Mucosa of descending colon (tissue), 3 donors: ENCODE data around the gene MYO18B. TPM values are rescaled to one million over a fixed set of nuclear protein-coding genes. Genes with fewer than 3 reads are reported as not detected.

Experiments used
- ATAC-seq: fragments of 200-7000 bp; cut with Tn5 transposase; one replicate; pipeline ENCODE4 v1.9.1; 2020; ENCODE audit warnings: mild to moderate bottlenecking, moderate library complexity
- DNase-seq, 3 donors: peaks; one replicate each; pipeline ENCODE4 v3.0.0-alpha.2; 2020
- H3K36me3 ChIP-seq: fragments of 200-600 bp; one replicate; pipeline ENCODE4 v1.8.0; 2021; ENCODE audit warnings: low read depth, mild to moderate bottlenecking
- H3K4me1 ChIP-seq: fragments of 200-600 bp; one replicate; pipeline ENCODE4 v1.8.0; 2021; ENCODE audit warnings: low read depth, mild to moderate bottlenecking
- H3K4me3 ChIP-seq: fragments of 200-600 bp; one replicate; pipeline ENCODE4 v1.8.0; 2021; ENCODE audit warnings: mild to moderate bottlenecking
- H3K9me3 ChIP-seq: fragments of 200-600 bp; one replicate; pipeline ENCODE4 v1.8.0; 2021; ENCODE audit warnings: mild to moderate bottlenecking
- intact Hi-C, 2 donors: fragments of 100-400 bp; cut with DNase I in 1 of 2; cut with micrococcal nuclease in 1 of 2; formaldehyde crosslinking; loops; one replicate each; pipeline versions ENCODE4 v1.11.0 to v1.11.1; 2022; cut with DNase I, micrococcal nuclease
- total RNA-seq, 3 donors: library from RNA; stranded (reverse); fragmentation: NEBNext Ultra II Directional in 2 of 3; extraction: Animal tissue kit (Norgen Biotek cat#: 25700) in 2 of 3; gene quantifications; one replicate each; pipeline versions ENCODE4 v1.2.1 to v1.2.4, GENCODE V29; 2021 to 2023
- TF ChIP-seq, protein P1 (sequence below): fragments of 200-600 bp; IDR thresholded peaks from one replicate; pipeline ENCODE4 v1.8.0; 2022; ENCODE audit warnings: antibody characterized with exemption, mild to moderate bottlenecking
- donor health status: DM: no; HTN: no; CAD: no; lungs with moderate emphysema.
- donor health status: DM: no; HTN: no; CAD: no.
- donor health status: DM: no; HTN: yes; CAD: no.

Gene MYO18B
- total RNA-seq, 3 donors from 2014 or later: 0.03 to 0.17 (median 0.12) TPM

- Histone ChIP-seq H3K36me3 (no peaks in the 10 kb centered on the region), H3K4me1 (no peaks in the 10 kb centered on the region), H3K4me3 (no peak overlapping the region), H3K9me3 (no peaks in the 10 kb centered on the region)
- no peak for ATAC-seq
- TF ChIP-seq, protein P1, sequence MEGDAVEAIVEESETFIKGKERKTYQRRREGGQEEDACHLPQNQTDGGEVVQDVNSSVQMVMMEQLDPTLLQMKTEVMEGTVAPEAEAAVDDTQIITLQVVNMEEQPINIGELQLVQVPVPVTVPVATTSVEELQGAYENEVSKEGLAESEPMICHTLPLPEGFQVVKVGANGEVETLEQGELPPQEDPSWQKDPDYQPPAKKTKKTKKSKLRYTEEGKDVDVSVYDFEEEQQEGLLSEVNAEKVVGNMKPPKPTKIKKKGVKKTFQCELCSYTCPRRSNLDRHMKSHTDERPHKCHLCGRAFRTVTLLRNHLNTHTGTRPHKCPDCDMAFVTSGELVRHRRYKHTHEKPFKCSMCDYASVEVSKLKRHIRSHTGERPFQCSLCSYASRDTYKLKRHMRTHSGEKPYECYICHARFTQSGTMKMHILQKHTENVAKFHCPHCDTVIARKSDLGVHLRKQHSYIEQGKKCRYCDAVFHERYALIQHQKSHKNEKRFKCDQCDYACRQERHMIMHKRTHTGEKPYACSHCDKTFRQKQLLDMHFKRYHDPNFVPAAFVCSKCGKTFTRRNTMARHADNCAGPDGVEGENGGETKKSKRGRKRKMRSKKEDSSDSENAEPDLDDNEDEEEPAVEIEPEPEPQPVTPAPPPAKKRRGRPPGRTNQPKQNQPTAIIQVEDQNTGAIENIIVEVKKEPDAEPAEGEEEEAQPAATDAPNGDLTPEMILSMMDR: no peak
- intact Hi-C loops: no loop called here
- DNase-seq: no peak
Measured at GRCh38 chr22:25764270-25765015, 22.5 kb downstream of the MYO18B start.

GRCh38 chr22:25765016-25765367 is 23.0 kb downstream of the MYO18B start:
- intact Hi-C loops: no loop called here
- TF ChIP-seq, protein P1: no peak
- DNase-seq: no peak

GRCh38 chr22:25765801-25766200 is 23.8 kb downstream of the MYO18B start:
- no peak for DNase-seq
- intact Hi-C loops: no loop called here

More at GRCh38 chr22:25765016-25765367, 23.0 kb downstream of the MYO18B start:
- H3K36me3 ChIP-seq: no peaks in the 10 kb centered on the region
- no peaks in the 10 kb centered on the region for H3K4me1 ChIP-seq
- no peaks in the 10 kb centered on the region for H3K9me3 ChIP-seq
- H3K4me3 ChIP-seq: no peak overlapping the region
- no peak for ATAC-seq

DNA sequence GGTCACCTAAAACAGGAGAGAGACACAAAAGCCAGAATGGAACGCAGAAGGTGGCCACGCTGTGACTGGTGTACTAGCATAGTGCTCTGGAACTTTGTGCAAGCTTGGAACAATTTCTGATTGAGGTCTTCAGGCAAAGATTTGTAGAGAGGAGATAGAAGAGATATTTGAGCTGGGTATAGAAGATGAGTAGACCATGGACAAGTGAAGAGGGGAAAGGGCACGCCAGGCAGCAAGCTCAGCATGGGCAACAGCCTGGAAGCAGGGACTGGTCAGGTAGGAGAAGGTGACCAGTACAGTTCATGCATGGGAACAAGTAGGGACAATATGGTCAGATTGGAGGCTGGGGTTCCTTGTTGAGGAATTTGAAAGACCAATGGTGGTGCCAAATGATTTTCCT is 24.4 kb downstream of the MYO18B start:
- intact Hi-C loops: no loop called here
- H3K4me3 ChIP-seq: no peak overlapping the region
- DNase-seq (no peak), ATAC-seq (no peak)
- no peaks in the 10 kb centered on the region for H3K9me3 ChIP-seq
- H3K36me3 ChIP-seq: no peaks in the 10 kb centered on the region
- H3K4me1 ChIP-seq: no peaks in the 10 kb centered on the region
- TF ChIP-seq, protein P1: no peak

More at GRCh38 chr22:25765801-25766200, 23.8 kb downstream of the MYO18B start:
- Histone ChIP-seq H3K4me3 (no peak overlapping the region), H3K9me3 (no peaks in the 10 kb centered on the region), H3K36me3 (no peaks in the 10 kb centered on the region), H3K4me1 (no peaks in the 10 kb centered on the region)
- TF ChIP-seq, protein P1: no peak
- no peak for ATAC-seq

DNA sequence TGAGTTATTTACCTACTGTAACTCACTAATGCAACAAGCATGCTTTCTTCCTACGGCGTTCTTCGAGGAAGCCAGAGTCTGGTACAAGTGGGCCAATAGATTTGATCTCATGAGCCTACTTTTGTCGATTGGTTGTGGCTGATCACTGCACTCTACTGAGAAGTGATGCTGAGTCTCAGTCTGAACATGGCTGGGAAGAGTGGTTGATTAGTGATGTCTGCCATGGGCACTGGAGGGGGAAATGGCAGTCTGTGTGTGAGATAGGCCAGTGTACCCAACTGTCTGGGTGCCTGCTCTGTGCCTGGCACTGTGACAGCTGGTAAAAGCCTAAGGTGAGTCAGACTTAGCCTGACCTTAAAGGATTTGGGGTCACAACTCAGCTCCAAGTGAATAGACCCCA is 28.3 kb downstream of the MYO18B start:
- no peak for DNase-seq
- TF ChIP-seq, protein P1: no peak
- ATAC-seq: no peak
- intact Hi-C loops: loop anchor here (10.0 kb wide), 1 partner anchor 306 kb away; no protein-coding TSS in a partner anchor
- Histone ChIP-seq H3K36me3 (no peaks in the 10 kb centered on the region), H3K9me3 (no peaks in the 10 kb centered on the region), H3K4me1 (no peaks in the 10 kb centered on the region), H3K4me3 (no peak overlapping the region)
